HG02970 (cell line): ENCODE results near the gene TINAGL1.

ENCODE experiments used
- ATAC-seq: cut with Tn5 transposase; IDR thresholded peaks from one replicate; pipeline ENCODE4 v1.9.1; 2021; ENCODE audit warnings: mild to moderate bottlenecking, moderate library complexity, moderate number of reproducible peaks; ENCODE audit not compliant: unreplicated experiment, low FRiP score

The TINAGL1 gene

GRCh38 chr1:31567956-31568570 is 8.3 kb upstream of the TINAGL1 start:
- ATAC-seq: no peak

DNA sequence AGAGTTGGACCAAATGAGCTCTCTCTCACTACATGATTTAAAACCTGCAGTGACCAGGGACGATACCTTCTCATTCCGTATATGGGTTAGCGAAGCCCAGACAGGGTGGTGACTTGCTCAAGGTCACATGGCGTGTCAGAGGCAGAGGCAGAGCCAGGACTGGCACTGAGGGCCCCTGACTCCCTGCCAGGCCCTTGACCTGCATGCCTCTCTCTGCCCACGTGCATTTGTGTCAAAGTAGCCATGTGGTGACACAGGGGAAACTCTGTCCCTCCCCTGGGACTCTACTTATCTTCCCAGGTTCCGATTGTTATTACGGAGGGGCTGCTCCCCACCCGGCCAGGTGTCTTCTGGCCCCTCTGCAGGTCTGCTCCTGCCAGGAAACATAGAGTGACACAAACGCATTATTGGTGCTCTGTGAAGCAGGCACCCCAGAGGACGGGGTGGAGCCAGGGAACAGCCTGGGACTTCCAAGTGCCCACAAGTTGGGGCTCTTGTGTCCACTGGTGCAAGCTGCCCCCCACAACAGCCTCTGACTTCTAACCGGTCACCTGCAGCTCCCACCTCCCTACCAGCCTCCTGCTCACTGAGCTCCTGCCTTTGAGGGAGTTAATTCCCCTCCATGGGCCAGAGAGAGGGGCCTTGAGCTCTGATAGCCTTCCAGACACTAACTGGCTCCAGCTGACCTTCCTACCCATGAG is 7.3 kb upstream of the TINAGL1 start:
- no peak for ATAC-seq

DNA sequence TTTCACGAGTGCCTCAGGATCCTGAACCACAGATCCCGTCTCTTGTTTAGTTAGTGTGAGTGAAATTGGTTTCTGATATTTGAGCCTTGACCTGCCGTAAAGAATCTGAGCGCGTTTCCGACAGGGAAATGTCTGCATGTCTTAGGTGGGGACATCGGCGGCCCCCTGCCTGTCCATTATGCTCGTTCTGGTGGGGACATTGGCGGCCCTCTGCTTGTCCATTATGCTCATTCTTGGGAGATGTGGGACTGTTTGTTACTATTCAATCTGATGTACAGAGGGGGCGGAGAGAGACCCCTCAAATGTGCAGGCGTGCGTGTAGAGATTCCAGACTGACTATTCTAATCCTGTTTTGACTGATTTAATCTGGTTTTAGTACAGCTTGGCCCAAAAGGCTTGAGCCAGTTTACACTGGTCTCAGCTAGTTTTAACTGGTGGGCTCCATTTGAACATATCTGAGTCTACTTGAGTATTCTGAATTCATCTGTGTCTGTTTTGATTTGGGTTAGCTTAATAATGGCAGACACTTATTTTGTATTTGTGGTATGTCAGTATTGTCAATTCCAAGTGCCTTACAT is 6.6 kb upstream of the TINAGL1 start:
- no peak for ATAC-seq

- ATAC-seq: no peak
These were observed 6.1 kb upstream of the TINAGL1 start for GRCh38 chr1:31570228-31570627.

GRCh38 chr1:31570906-31571305 is 5.4 kb upstream of the TINAGL1 start:
- no peak for ATAC-seq

GRCh38 chr1:31571340-31572295 is 4.7 kb upstream of the TINAGL1 start:
- no peak for ATAC-seq

GRCh38 chr1:31572323-31573104 is 3.8 kb upstream of the TINAGL1 start:
- no peak for ATAC-seq

- ATAC-seq: no peak
These were observed 3.1 kb upstream of the TINAGL1 start for GRCh38 chr1:31573261-31573660.

GRCh38 chr1:31574749-31575368 is 1.5 kb upstream of the TINAGL1 start:
- no peak for ATAC-seq

- no peak for ATAC-seq
These were observed 760 bp upstream of the TINAGL1 start for GRCh38 chr1:31575369-31576140.

DNA sequence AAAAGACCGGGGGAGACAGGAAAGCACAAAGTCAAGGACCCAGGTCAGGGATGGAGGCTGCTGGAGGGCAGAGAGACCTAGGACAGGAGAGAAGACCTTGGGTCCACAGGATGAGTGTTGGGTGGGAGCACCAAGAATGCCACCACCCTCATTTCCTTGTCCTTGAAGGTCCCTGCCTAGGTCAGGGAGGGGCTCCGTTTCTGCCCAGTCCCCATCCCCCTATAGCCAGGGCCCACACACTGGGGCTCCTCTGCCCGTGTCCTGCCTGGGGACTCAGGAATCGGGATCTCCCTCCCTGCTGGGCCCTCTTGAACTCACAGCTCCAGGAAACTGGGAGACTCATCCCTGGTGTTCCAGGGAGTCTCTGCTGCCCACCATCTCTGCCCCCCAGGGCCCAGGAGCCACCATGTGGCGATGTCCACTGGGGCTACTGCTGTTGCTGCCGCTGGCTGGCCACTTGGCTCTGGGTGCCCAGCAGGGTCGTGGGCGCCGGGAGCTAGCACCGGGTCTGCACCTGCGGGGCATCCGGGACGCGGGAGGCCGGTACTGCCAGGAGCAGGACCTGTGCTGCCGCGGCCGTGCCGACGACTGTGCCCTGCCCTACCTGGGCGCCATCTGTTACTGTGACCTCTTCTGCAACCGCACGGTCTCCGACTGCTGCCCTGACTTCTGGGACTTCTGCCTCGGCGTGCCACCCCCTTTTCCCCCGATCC is 584 bp downstream of the TINAGL1 start:
- no peak for ATAC-seq

DNA sequence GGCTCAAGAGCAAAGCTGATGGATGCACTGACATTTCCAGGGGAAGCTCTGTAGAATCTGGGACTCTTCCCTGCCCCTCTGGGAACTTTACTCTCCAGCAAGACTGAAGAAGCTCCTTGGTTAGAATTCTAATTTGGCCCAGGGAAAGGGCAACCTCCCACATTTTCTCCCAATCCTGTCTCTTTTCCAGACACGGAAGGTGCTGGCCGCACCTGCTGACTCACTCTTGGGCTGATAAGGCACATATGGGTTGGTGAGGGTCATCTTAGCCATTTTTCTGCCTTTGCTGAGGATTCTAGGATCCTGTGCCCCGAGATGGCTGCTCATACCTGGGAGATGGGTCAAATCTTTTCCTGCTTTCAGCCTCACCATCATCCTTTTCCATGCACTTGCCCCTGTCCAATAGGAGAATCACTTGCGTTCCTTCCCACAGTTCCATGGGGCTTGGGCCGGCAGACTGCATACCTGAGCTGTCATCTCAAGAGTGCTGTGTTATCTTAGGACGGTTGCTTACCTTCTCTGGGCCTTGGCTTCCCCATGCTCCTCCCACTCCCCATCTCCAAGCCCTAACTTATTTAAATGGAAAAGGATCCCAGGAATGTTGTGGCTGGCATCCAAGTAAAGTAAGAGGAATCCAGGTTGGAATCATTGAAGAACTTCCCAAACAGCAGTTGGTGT is 1.3 kb downstream of the TINAGL1 start:
- ATAC-seq: no peak

DNA sequence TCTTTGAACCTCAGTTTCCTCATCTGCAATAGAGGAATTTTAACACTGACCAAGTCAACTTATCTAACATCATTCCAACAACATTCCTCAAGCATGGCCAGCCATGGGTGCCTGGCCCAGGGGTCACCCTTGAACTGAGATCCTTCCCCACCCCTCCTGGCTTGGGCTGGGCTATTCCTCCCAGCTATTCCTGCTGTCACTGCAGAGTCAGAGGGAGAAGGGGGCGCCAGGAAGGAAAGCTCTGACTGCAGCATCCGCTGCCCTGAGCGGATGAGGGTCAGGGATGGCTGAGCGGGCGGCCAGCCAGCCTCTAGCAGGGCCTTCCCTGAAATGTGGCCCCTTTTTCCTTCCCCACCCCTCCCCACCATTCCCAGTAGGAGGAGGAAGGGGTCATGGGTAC is 3.1 kb downstream of the TINAGL1 start:
- ATAC-seq: no peak

GRCh38 chr1:31580513-31580870 is 4.2 kb downstream of the TINAGL1 start:
- no peak for ATAC-seq

DNA sequence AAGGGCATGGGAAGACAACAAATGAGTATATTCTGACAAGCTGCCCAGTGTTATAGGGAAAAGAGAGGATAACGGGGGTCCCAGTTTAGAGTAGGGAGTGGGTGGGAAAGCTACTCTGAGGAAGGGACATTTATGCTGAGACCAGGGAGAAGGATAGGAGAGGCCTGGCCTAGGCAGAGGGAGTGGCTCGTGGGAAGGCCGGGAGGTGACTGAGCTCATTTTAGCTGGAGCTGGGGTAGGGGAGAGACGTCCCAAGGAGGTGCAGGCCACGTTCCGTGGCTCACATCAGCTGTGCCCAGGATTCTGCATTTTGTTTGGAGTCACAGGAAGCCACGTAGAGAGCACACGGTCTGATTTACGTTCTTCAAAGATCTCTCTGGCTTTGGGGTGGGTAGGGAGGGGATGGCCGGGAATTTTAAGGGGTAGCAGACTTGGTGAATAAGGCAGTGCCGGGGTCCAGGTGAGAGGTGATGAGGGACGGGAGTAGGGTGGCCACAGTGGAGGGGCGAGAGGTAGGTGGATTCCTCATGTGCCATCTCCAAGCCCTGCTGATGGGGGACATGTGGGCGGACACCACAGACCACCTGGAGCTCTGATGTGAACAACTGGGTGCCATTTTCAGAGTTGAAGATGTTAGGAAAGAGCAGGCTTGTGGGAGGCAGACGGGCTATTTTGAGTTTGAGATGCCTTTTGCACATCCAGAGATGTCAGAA is 4.7 kb downstream of the TINAGL1 start:
- no peak for ATAC-seq

DNA sequence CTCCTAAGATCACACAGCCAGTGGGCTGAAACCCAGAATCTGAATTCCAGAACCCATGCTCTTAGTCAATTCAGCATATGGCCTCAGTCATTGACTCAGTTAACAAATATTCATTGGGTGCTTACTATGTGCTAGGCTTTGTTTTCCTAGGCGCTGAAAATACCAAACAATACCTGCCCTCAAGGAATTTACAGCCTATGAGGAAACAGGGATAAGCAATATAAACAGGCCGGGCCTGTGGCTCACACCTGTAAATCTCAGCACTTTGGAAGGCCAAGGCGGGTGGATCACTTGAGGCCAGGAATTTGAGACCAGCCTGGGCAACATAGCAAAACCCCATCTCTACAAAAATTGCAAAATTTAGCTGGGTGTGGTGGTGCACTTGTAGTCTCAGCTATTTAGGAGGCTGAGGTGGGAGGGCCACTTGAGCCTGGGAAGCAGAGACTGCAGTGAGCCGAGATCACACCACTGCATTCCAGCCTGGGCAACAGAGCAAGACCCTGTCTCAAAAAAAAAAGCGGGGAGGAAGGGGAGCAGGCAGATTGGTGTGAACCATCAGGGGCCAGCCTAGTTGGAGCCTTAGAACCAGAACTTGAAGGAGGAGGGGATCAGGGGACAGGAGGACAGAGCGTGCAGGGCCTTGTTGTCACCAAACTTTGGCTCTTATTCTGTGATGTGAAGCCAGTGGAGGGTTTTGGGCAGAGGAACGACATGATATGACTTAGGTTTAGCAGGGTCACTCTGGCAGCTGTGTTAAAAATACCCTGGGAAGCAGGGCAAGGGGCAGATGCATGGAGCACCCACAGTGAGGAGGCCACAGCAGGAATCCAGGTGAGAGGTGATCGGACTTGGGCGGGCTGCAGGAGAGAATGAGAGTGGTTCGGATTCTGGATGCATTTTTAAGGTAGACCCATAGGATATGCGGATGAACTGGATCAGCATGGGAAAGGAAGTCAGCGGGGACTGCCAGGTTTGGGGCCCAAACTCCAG is 5.8 kb downstream of the TINAGL1 start:
- no peak for ATAC-seq
